RCC 7860 (cell line): Measurements from ENCODE around the gene AIPL1.
A peak's percentile ranks its signal among the peaks of the same experiment; 100 is the strongest.

ENCODE experiments used
- DNase-seq: peaks from one replicate; pipeline ENCODE4 v3.0.0-alpha.2; 2015; ENCODE audit warnings: low spot score
- FAIRE-seq: peaks from 2 replicates; lab custom pipeline; 2012; peaks lifted over from hg19 to GRCh38; lab: Jason Lieb, UNC

The AIPL1 gene

DNA sequence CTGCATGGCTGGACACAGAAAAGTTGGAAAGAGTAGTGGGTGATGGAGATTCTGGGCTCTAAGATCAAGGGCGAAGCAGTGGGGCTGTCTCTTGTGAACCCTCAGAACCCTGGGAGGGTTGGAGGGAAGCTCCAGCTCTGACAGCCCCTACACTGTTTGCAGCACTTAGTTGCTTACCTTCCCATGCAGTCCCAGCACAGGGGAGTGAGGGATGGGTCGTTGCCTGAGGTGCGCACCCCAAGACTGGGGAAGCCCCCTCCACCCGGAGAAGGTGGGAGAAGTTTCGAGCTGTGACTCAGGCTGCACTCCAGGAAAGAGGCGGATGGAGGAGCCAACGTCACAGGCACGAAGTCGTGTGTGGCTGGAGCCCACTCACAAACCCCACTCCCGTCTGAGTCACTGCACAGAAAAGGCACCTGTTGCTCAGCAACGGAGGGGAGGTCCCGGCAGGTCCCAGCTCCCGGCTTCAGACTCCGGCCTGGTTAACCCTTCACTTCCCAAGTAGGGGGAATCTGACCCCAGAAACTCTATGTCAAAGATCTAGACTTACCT lies 60.1 kb downstream of the AIPL1 start:
- FAIRE-seq (peak; percentile 77), DNase-seq (peak; percentile 85)

DNA sequence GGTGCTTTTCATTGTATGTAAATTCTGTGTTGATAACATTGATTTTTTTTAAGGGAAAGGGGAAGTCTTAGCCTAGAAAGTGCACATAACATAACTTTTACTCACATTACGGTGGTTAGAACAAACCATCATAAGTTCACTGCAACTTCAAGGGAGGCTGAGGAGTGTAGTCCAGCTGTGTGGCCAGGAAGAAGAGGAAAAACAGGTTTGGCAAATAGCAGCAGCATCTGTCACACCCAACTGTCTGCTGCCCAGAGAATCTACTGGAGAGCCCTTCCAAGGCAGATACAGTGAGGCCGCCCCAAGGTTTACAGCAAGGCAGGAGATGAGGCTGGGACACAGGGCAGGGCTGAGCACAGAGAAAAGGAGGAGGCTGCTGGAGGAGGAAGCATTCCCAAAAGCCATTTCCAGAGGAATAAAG lies 60.6 kb downstream of the AIPL1 start:
- FAIRE-seq (no peak), DNase-seq (no peak)
